HG03439 (cell line): ENCODE results near the gene BRD3OS.
A peak's percentile ranks its signal among the peaks of the same experiment; 100 is the strongest.
"Not testable (repeated sequence)": the region's sequence is repeated elsewhere in the genome, so short reads cannot be mapped to it uniquely, and the experiment has no call there.

Source experiments
- ATAC-seq: cut with Tn5 transposase; IDR thresholded peaks from one replicate; pipeline ENCODE4 v1.9.1; 2021; ENCODE audit warnings: mild to moderate bottlenecking, moderate library complexity; ENCODE audit not compliant: unreplicated experiment

Gene BRD3OS

GRCh38 chr9:133987946-133988665, 37.2 kb upstream of the BRD3OS start:
- no peak for ATAC-seq

- not testable (repeated sequence) for ATAC-seq
Measured at GRCh38 chr9:133988771-133989170, 36.5 kb upstream of the BRD3OS start.

GRCh38 chr9:133989625-133990365, 35.5 kb upstream of the BRD3OS start:
- no peak for ATAC-seq

- no peak for ATAC-seq
Measured at GRCh38 chr9:133990366-133991213, 34.7 kb upstream of the BRD3OS start.

GRCh38 chr9:133991214-133991921, 33.9 kb upstream of the BRD3OS start:
- ATAC-seq: peak; percentile 10

GRCh38 chr9:133991964-133992779, 33.1 kb upstream of the BRD3OS start, which contains the start of gene VAV2:
Gene VAV2, minus strand, starts transcription at chr9:133992324. Its CDS starts 46 bp downstream, at chr9:133992278.
- ATAC-seq: peak; percentile 33

GRCh38 chr9:133992780-133993634, 32.3 kb upstream of the BRD3OS start:
- ATAC-seq: peak; percentile 44

- no peak for ATAC-seq
Measured at GRCh38 chr9:133993635-133994253, 31.5 kb upstream of the BRD3OS start.

GRCh38 chr9:133994353-133995011, 30.8 kb upstream of the BRD3OS start:
- no peak for ATAC-seq

GRCh38 chr9:133995012-133995896, 30.0 kb upstream of the BRD3OS start:
- no peak for ATAC-seq

GRCh38 chr9:133996531-133997520, 28.5 kb upstream of the BRD3OS start:
- no peak for ATAC-seq

- no peak for ATAC-seq
Measured at GRCh38 chr9:133997584-133997983, 27.7 kb upstream of the BRD3OS start.

GRCh38 chr9:133998915-133999595, 26.2 kb upstream of the BRD3OS start:
- ATAC-seq: no peak

- ATAC-seq: no peak
Measured at GRCh38 chr9:133999851-134000265, 25.4 kb upstream of the BRD3OS start.

GRCh38 chr9:134002796-134003195, 22.5 kb upstream of the BRD3OS start:
- no peak for ATAC-seq
